HEK293 (cell line): ENCODE measurements around the gene ATP2A3.

ENCODE experiments used
- CTCF ChIA-PET: fragments of 350-600 bp; formaldehyde crosslinking; extraction: SDS; loops from one replicate; lab custom pipeline; 2021; ENCODE audit warnings: antibody characterized with exemption; lab: Yijun Ruan, JAX
- POLR2A ChIA-PET: fragments of 300-600 bp; formaldehyde crosslinking; extraction: SDS; loops from one replicate; lab custom pipeline; 2020; ENCODE audit warnings: antibody characterized with exemption, inconsistent platforms; lab: Yijun Ruan, JAX
- H3K27ac ChIP-seq: fragments of 200-500 bp; sonication (Bioruptor generic); 2 replicates; pipeline ENCODE4 v1.5.1; 2014; ENCODE audit warnings: low read depth, low read length, control low read depth, inconsistent platforms; ENCODE audit errors: extremely low read depth
- H3K36me3 ChIP-seq, 2 experiments: fragments of 200-500 bp in 1 of 2; sonication (Bioruptor generic) in 1 of 2; 1 replicate in 1 of 2; 2 replicates in 1 of 2; pipeline ENCODE4 v1.5.1; 2014 to 2017; ENCODE audit warnings: inconsistent platforms in 2 of 2, low read length in 2 of 2; ENCODE audit not compliant: control insufficient read depth in 2 of 2, insufficient read depth in 1 of 2
- H3K4me1 ChIP-seq: fragments of 200-500 bp; sonication (Bioruptor generic); 2 replicates; pipeline ENCODE4 v1.5.1; 2014; ENCODE audit warnings: mild to moderate bottlenecking, low read length, inconsistent platforms; ENCODE audit not compliant: control insufficient read depth, insufficient read depth
- H3K4me3 ChIP-seq: 2 replicates; pipeline ENCODE4 v1.5.1; 2011; ENCODE audit warnings: low read depth, mild to moderate bottlenecking, control low read depth, low read length, moderate library complexity
- H3K9me3 ChIP-seq: fragments of 200-500 bp; sonication (Bioruptor generic); 2 replicates; pipeline ENCODE4 v1.5.1; 2014; ENCODE audit warnings: low read depth, low read length, inconsistent platforms; ENCODE audit not compliant: control insufficient read depth, insufficient read depth
- EGR2 ChIP-seq: fragments of 450-650 bp; formaldehyde crosslinking; IDR thresholded peaks from 2 replicates; pipeline ENCODE4 v1.5.1; 2016; ENCODE audit warnings: low read depth, missing biosample characterization, missing genetic modification characterization
- GFI1B ChIP-seq: fragments of 450-650 bp; formaldehyde crosslinking; IDR thresholded peaks from 2 replicates; pipeline ENCODE4 v1.5.1; 2016; ENCODE audit warnings: missing biosample characterization, missing genetic modification characterization
- IKZF3 ChIP-seq: fragments of 450-650 bp; IDR thresholded peaks from 2 replicates; pipeline ENCODE4 v1.5.0; 2018; ENCODE audit warnings: missing biosample characterization, mild to moderate bottlenecking, missing genetic modification characterization, moderate library complexity
- KLF1 ChIP-seq: fragments of 450-650 bp; formaldehyde crosslinking; IDR thresholded peaks from 2 replicates; pipeline ENCODE4 v1.5.1; 2016; ENCODE audit warnings: missing biosample characterization, missing genetic modification characterization
- KLF9 ChIP-seq: fragments of 450-650 bp; formaldehyde crosslinking; IDR thresholded peaks from 2 replicates; pipeline ENCODE4 v1.5.1; 2016; ENCODE audit warnings: missing biosample characterization, missing genetic modification characterization, low read depth
- SP2 ChIP-seq: fragments of 450-650 bp; formaldehyde crosslinking; IDR thresholded peaks from 2 replicates; pipeline ENCODE4 v1.5.1; 2016; ENCODE audit warnings: missing biosample characterization, missing genetic modification characterization
- SP3 ChIP-seq: fragments of 450-650 bp; formaldehyde crosslinking; IDR thresholded peaks from 2 replicates; pipeline ENCODE4 v1.5.1; 2016; ENCODE audit warnings: missing biosample characterization, missing genetic modification characterization
- WT1 ChIP-seq: fragments of 450-650 bp; formaldehyde crosslinking; IDR thresholded peaks from 2 replicates; pipeline ENCODE4 v1.5.1; 2016; ENCODE audit warnings: missing biosample characterization, missing genetic modification characterization
- ZFHX2 ChIP-seq: fragments of 450-650 bp; formaldehyde crosslinking; conservative IDR thresholded peaks from 2 replicates; pipeline ENCODE4 v1.5.1; 2016; ENCODE audit warnings: missing biosample characterization, missing genetic modification characterization
- ZNF112 ChIP-seq: fragments of 450-650 bp; formaldehyde crosslinking; IDR thresholded peaks from 2 replicates; pipeline ENCODE4 v1.5.0; 2017; ENCODE audit warnings: missing biosample characterization, missing genetic modification characterization
- ZNF341 ChIP-seq: fragments of 450-650 bp; formaldehyde crosslinking; IDR thresholded peaks from 2 replicates; pipeline ENCODE4; 2016; ENCODE audit warnings: low read depth, missing biosample characterization, missing genetic modification characterization
- ZNF366 ChIP-seq: fragments of 450-650 bp; formaldehyde crosslinking; conservative IDR thresholded peaks from 2 replicates; pipeline ENCODE4 v1.5.1; 2016; ENCODE audit warnings: missing biosample characterization, missing genetic modification characterization
- ZNF529 ChIP-seq: fragments of 450-650 bp; formaldehyde crosslinking; IDR thresholded peaks from 2 replicates; pipeline ENCODE4 v1.5.1; 2017; ENCODE audit warnings: missing genetic modification characterization, missing biosample characterization; ENCODE audit not compliant: insufficient replicate concordance
- ZNF600 ChIP-seq: fragments of 450-650 bp; formaldehyde crosslinking; IDR thresholded peaks from 2 replicates; pipeline ENCODE4 v1.5.1; 2016; ENCODE audit warnings: missing biosample characterization, missing genetic modification characterization
- ZNF654 ChIP-seq: fragments of 450-650 bp; formaldehyde crosslinking; IDR thresholded peaks from 2 replicates; pipeline ENCODE4 v1.5.1; 2016; ENCODE audit warnings: low read depth, missing biosample characterization, missing genetic modification characterization
- ZNF76 ChIP-seq: fragments of 450-650 bp; formaldehyde crosslinking; IDR thresholded peaks from 2 replicates; pipeline ENCODE4; 2016; ENCODE audit warnings: low read depth, missing biosample characterization, missing genetic modification characterization, borderline replicate concordance
- ZNF776 ChIP-seq: fragments of 450-650 bp; formaldehyde crosslinking; IDR thresholded peaks from 2 replicates; pipeline ENCODE4 v1.5.0; 2017; ENCODE audit warnings: missing biosample characterization, missing genetic modification characterization, borderline replicate concordance
- TF ChIP-seq, protein P1 (sequence below): fragments of 450-650 bp; formaldehyde crosslinking; IDR thresholded peaks from 2 replicates; pipeline ENCODE4 v1.5.1; 2016; ENCODE audit warnings: missing biosample characterization, missing genetic modification characterization
- TF ChIP-seq, protein P2 (sequence below): fragments of 450-650 bp; formaldehyde crosslinking; IDR thresholded peaks from 2 replicates; pipeline ENCODE4 v1.5.1; 2016; ENCODE audit warnings: missing biosample characterization, missing genetic modification characterization
- TF ChIP-seq, protein P3 (sequence below): fragments of 450-650 bp; formaldehyde crosslinking; IDR thresholded peaks from 2 replicates; pipeline ENCODE4 v1.5.1; 2016; ENCODE audit warnings: missing biosample characterization, missing genetic modification characterization
- TF ChIP-seq, protein P4 (sequence below): fragments of 450-650 bp; formaldehyde crosslinking; IDR thresholded peaks from 2 replicates; pipeline ENCODE4; 2016; ENCODE audit warnings: missing biosample characterization, missing genetic modification characterization
- TF ChIP-seq, protein P5 (sequence below): fragments of 450-650 bp; formaldehyde crosslinking; IDR thresholded peaks from 2 replicates; pipeline ENCODE4 v1.5.0; 2017; ENCODE audit warnings: missing biosample characterization, missing genetic modification characterization, borderline replicate concordance

ATP2A3 gene

DNA sequence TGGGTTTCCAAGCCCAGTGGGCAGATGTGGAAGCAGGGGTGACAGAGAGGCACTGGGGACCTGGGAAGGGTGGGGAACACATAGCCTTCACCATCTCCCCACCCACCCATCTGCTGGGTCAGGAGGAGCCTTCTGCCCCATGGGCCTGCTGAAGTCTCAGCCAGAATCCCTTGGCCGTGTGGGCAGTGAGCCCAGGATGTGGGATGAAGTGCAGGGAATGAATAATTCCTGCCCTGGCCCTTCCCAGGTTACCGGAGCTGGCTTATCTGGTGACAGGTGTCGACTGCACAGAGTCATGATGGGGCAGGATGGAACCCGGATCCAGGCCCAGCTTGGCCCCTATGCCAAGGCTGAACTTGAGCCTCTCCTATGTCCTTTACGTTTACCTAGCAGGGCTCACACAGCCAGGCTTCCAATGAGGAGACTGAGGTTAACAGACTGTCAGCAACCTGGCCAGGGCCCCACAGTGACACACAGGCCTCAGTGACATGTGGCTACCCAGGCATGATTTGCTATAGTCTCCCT, 17.5 kb downstream of the ATP2A3 start:
- ChIA-PET POLR2A (interaction anchor here (0.7 kb wide), 1 partner anchor 98 kb away, joined by 6 read pairs; no protein-coding TSS in a partner anchor), CTCF (interaction anchor here (0.6 to 4.6 kb wide), 3 partner anchors 33 to 107 kb away, joined by 4 to 31 read pairs (median 9); no protein-coding TSS in a partner anchor)
- Histone ChIP-seq H3K27ac (no peak overlapping the region), H3K4me3 (no peak overlapping the region), H3K4me1 (peaks cover 3% of the 10 kb centered on the region; the same call in 1 of the 2 replicates), H3K9me3 (no peaks in the 10 kb centered on the region), H3K36me3 (no peaks in the 10 kb centered on the region)
- no peak for TF ChIP-seq ZNF112
- TF ChIP-seq, protein P1, sequence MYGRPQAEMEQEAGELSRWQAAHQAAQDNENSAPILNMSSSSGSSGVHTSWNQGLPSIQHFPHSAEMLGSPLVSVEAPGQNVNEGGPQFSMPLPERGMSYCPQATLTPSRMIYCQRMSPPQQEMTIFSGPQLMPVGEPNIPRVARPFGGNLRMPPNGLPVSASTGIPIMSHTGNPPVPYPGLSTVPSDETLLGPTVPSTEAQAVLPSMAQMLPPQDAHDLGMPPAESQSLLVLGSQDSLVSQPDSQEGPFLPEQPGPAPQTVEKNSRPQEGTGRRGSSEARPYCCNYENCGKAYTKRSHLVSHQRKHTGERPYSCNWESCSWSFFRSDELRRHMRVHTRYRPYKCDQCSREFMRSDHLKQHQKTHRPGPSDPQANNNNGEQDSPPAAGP: no peak
- TF ChIP-seq ZNF366: no peak
- no peak for TF ChIP-seq GFI1B (tag by site-specific recombination)
- peak; percentile 58; the same call in 1 of the 2 replicates for TF ChIP-seq EGR2 (tag by site-specific recombination)
- TF ChIP-seq, protein P2, sequence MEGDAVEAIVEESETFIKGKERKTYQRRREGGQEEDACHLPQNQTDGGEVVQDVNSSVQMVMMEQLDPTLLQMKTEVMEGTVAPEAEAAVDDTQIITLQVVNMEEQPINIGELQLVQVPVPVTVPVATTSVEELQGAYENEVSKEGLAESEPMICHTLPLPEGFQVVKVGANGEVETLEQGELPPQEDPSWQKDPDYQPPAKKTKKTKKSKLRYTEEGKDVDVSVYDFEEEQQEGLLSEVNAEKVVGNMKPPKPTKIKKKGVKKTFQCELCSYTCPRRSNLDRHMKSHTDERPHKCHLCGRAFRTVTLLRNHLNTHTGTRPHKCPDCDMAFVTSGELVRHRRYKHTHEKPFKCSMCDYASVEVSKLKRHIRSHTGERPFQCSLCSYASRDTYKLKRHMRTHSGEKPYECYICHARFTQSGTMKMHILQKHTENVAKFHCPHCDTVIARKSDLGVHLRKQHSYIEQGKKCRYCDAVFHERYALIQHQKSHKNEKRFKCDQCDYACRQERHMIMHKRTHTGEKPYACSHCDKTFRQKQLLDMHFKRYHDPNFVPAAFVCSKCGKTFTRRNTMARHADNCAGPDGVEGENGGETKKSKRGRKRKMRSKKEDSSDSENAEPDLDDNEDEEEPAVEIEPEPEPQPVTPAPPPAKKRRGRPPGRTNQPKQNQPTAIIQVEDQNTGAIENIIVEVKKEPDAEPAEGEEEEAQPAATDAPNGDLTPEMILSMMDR: no peak
- peak; percentile 69 for TF ChIP-seq ZFHX2 (tag by site-specific recombination)
- TF ChIP-seq, protein P3, sequence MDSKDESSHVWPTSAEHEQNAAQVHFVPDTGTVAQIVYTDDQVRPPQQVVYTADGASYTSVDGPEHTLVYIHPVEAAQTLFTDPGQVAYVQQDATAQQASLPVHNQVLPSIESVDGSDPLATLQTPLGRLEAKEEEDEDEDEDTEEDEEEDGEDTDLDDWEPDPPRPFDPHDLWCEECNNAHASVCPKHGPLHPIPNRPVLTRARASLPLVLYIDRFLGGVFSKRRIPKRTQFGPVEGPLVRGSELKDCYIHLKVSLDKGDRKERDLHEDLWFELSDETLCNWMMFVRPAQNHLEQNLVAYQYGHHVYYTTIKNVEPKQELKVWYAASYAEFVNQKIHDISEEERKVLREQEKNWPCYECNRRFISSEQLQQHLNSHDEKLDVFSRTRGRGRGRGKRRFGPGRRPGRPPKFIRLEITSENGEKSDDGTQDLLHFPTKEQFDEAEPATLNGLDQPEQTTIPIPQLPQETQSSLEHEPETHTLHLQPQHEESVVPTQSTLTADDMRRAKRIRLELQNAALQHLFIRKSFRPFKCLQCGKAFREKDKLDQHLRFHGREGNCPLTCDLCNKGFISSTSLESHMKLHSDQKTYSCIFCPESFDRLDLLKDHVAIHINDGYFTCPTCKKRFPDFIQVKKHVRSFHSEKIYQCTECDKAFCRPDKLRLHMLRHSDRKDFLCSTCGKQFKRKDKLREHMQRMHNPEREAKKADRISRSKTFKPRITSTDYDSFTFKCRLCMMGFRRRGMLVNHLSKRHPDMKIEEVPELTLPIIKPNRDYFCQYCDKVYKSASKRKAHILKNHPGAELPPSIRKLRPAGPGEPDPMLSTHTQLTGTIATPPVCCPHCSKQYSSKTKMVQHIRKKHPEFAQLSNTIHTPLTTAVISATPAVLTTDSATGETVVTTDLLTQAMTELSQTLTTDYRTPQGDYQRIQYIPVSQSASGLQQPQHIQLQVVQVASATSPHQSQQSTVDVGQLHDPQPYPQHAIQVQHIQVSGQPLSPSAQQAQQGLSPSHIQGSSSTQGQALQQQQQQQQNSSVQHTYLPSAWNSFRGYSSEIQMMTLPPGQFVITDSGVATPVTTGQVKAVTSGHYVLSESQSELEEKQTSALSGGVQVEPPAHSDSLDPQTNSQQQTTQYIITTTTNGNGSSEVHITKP (tag by site-specific recombination): 0 out of 2 replicates have a peak, but pooled peaks have one; percentile 0
- TF ChIP-seq IKZF3 (tag by site-specific recombination): no peak
- no peak for TF ChIP-seq ZNF76

DNA sequence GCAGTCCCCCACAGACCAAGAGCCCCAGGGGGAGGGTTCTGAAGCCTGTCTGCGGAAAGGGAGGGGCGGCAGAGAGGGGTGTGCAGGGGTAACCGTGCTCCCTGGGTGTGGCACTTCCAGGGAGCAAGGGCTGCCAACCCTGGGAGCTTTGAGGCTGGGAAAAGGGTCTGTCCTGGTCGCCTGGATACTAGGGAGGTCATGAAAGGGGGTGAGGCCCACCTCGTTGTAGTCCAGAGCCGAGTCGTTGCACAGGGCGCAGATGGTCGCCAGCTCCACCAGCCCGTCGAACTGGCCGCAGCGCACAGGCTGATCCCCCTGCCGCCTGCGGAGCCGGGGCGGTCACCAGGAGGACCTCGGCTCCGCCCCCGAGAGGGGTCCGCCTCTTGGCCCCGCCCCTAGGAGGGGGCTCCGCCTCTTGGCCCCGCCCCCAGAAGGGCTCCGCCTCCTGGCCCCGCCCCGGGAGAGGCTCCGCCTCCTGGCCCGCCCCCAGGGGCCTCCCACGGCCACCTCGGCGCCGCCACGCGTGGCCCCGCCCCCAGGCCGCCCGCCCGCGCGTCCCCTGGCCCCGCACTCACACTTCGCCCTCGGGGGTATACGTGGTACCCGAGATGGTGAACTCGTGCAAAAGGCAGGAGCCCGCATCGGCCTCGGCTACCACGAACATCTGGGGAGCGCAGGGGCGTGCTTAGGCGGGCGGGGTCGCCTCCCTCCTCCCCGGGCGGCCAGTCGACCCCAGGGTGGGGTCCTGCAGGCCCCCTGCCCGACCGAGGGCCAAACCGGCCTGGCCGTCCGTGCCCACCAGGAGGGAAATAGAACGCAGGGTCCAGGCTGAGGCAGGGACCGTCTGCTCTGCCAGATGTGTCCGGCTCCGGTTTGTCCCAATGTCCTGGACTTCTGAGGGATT, 19.5 kb downstream of the ATP2A3 start:
- peaks cover 0 to 5% of the 10 kb centered on the region in 2 experiments; a peak in 1 of 3 replicates for H3K36me3 ChIP-seq
- TF ChIP-seq, protein P4, sequence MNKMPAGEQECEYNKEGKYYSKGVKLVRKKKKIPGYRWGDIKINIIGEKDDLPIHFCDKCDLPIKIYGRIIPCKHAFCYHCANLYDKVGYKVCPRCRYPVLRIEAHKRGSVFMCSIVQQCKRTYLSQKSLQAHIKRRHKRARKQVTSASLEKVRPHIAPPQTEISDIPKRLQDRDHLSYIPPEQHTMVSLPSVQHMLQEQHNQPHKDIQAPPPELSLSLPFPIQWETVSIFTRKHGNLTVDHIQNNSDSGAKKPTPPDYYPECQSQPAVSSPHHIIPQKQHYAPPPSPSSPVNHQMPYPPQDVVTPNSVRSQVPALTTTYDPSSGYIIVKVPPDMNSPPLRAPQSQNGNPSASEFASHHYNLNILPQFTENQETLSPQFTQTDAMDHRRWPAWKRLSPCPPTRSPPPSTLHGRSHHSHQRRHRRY (tag by site-specific recombination): no peak
- TF ChIP-seq ZNF529 (tag by site-specific recombination): no peak
- peak; percentile 76 for TF ChIP-seq KLF9 (tag by site-specific recombination)
- no peak for TF ChIP-seq ZNF776
- TF ChIP-seq SP3 (tag by site-specific recombination): peak; percentile 96
- TF ChIP-seq KLF1 (tag by site-specific recombination): peak; percentile 91
- peak; percentile 71 for TF ChIP-seq ZNF341 (tag by site-specific recombination)
- no peak for TF ChIP-seq WT1 (tag by site-specific recombination)
- peak; percentile 74 for TF ChIP-seq SP2 (tag by site-specific recombination)
- peak; percentile 85 for TF ChIP-seq ZNF600 (tag by site-specific recombination)
- TF ChIP-seq ZNF654 (tag by site-specific recombination): no peak
- TF ChIP-seq, protein P5, sequence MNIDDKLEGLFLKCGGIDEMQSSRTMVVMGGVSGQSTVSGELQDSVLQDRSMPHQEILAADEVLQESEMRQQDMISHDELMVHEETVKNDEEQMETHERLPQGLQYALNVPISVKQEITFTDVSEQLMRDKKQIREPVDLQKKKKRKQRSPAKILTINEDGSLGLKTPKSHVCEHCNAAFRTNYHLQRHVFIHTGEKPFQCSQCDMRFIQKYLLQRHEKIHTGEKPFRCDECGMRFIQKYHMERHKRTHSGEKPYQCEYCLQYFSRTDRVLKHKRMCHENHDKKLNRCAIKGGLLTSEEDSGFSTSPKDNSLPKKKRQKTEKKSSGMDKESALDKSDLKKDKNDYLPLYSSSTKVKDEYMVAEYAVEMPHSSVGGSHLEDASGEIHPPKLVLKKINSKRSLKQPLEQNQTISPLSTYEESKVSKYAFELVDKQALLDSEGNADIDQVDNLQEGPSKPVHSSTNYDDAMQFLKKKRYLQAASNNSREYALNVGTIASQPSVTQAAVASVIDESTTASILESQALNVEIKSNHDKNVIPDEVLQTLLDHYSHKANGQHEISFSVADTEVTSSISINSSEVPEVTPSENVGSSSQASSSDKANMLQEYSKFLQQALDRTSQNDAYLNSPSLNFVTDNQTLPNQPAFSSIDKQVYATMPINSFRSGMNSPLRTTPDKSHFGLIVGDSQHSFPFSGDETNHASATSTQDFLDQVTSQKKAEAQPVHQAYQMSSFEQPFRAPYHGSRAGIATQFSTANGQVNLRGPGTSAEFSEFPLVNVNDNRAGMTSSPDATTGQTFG (tag by site-specific recombination): no peak
- peak; percentile 43; the same call in 1 of the 2 replicates for TF ChIP-seq IKZF3 (tag by site-specific recombination)

More for the DNA sequence above, 19.5 kb downstream of the ATP2A3 start:
- Histone ChIP-seq H3K9me3 (no peaks in the 10 kb centered on the region), H3K4me3 (peak overlapping the region; percentile 33), H3K4me1 (peaks cover 3% of the 10 kb centered on the region; the same call in 1 of the 2 replicates), H3K27ac (peak overlapping the region; percentile 41; the same call in 1 of the 2 replicates)
- ChIA-PET POLR2A (no interaction called here), CTCF (interaction anchor here (0.7 to 1.8 kb wide), 4 partner anchors 10 to 31 kb away, joined by 3 to 10 read pairs (median 8); no protein-coding TSS in a partner anchor)
